ENCODE results near the gene DDB1. TPM values are rescaled to one million over a fixed set of nuclear protein-coding genes. Genes with fewer than 3 reads are reported as not detected.
A peak's percentile ranks its signal among the peaks of the same experiment; 100 is the strongest.

The DDB1 gene
- total and polyA plus RNA-seq, 2 of the 13 experiments (the other 11 are each of a cell fraction or from before 2014, with no cell fraction given): 217 to 266 TPM

DNA sequence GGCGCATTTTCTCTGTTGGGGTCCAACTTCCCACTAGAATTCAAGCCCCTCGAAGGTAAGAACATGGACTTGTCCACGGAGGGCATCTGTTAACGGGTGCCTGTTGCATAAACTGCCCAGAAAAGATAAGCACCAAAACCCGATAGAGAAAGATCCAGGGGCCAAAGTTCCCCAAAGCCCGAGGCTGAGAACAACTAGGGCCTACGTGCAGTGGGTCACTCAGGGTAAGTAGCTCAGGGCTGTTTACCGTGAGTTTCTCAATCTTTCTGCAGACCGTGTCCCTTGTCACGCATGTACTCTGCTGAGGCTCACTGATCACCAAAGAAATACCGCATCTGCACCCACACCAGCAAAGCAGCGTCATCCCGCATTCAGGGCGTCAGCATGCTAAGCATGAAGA lies 67.5 kb downstream of the DDB1 start (continued):
- no peak for TF ChIP-seq AGO2 (optimal IDR thresholded peaks at IDR 0.05; ENCODE audit: low read depth, low read length)
- TF ChIP-seq ISL2 (CRISPR knock-in tag; IDR thresholded peaks at IDR 0.05): no peak
- TF ChIP-seq ZNF333 (CRISPR knock-in tag; IDR thresholded peaks at IDR 0.05; ENCODE audit: borderline replicate concordance): no peak
- TF ChIP-seq KMT2A (CRISPR knock-in tag; IDR thresholded peaks at IDR 0.05): no peak
- TF ChIP-seq, protein P1, sequence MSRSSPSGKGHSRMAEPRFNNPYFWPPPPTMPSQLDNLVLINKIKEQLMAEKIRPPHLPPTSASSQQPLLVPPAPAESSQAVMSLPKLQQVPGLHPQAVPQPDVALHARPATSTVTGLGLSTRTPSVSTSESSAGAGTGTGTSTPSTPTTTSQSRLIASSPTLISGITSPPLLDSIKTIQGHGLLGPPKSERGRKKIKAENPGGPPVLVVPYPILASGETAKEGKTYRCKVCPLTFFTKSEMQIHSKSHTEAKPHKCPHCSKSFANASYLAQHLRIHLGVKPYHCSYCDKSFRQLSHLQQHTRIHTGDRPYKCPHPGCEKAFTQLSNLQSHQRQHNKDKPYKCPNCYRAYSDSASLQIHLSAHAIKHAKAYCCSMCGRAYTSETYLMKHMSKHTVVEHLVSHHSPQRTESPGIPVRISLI (CRISPR knock-in tag; IDR thresholded peaks at IDR 0.05; ENCODE audit: borderline replicate concordance): no peak
- no peak for TF ChIP-seq MEF2D (CRISPR knock-in tag; IDR thresholded peaks at IDR 0.05)
- TF ChIP-seq, protein P2, sequence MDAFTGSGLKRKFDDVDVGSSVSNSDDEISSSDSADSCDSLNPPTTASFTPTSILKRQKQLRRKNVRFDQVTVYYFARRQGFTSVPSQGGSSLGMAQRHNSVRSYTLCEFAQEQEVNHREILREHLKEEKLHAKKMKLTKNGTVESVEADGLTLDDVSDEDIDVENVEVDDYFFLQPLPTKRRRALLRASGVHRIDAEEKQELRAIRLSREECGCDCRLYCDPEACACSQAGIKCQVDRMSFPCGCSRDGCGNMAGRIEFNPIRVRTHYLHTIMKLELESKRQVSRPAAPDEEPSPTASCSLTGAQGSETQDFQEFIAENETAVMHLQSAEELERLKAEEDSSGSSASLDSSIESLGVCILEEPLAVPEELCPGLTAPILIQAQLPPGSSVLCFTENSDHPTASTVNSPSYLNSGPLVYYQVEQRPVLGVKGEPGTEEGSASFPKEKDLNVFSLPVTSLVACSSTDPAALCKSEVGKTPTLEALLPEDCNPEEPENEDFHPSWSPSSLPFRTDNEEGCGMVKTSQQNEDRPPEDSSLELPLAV (CRISPR knock-in tag; conservative IDR thresholded peaks at IDR 0.05; ENCODE audit: low read depth): no peak
- TF ChIP-seq ZNF230 (CRISPR knock-in tag; IDR thresholded peaks at IDR 0.05): no peak; the same call in 1 of the 2 replicates
- no peak for TF ChIP-seq TAF15 (IDR thresholded peaks at IDR 0.05; ENCODE audit: low read depth, low read length, poor library complexity, severe bottlenecking)
- TF ChIP-seq, protein P3, sequence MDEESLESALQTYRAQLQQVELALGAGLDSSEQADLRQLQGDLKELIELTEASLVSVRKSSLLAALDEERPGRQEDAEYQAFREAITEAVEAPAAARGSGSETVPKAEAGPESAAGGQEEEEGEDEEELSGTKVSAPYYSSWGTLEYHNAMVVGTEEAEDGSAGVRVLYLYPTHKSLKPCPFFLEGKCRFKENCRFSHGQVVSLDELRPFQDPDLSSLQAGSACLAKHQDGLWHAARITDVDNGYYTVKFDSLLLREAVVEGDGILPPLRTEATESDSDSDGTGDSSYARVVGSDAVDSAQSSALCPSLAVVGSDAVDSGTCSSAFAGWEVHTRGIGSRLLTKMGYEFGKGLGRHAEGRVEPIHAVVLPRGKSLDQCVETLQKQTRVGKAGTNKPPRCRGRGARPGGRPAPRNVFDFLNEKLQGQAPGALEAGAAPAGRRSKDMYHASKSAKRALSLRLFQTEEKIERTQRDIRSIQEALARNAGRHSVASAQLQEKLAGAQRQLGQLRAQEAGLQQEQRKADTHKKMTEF (CRISPR knock-in tag; IDR thresholded peaks at IDR 0.05): no peak
- TF ChIP-seq ZBTB38 (CRISPR knock-in tag; IDR thresholded peaks at IDR 0.05): peak; percentile 100
- no peak for TF ChIP-seq ZNF768 (CRISPR knock-in tag; IDR thresholded peaks at IDR 0.05)
- TF ChIP-seq, protein P4, sequence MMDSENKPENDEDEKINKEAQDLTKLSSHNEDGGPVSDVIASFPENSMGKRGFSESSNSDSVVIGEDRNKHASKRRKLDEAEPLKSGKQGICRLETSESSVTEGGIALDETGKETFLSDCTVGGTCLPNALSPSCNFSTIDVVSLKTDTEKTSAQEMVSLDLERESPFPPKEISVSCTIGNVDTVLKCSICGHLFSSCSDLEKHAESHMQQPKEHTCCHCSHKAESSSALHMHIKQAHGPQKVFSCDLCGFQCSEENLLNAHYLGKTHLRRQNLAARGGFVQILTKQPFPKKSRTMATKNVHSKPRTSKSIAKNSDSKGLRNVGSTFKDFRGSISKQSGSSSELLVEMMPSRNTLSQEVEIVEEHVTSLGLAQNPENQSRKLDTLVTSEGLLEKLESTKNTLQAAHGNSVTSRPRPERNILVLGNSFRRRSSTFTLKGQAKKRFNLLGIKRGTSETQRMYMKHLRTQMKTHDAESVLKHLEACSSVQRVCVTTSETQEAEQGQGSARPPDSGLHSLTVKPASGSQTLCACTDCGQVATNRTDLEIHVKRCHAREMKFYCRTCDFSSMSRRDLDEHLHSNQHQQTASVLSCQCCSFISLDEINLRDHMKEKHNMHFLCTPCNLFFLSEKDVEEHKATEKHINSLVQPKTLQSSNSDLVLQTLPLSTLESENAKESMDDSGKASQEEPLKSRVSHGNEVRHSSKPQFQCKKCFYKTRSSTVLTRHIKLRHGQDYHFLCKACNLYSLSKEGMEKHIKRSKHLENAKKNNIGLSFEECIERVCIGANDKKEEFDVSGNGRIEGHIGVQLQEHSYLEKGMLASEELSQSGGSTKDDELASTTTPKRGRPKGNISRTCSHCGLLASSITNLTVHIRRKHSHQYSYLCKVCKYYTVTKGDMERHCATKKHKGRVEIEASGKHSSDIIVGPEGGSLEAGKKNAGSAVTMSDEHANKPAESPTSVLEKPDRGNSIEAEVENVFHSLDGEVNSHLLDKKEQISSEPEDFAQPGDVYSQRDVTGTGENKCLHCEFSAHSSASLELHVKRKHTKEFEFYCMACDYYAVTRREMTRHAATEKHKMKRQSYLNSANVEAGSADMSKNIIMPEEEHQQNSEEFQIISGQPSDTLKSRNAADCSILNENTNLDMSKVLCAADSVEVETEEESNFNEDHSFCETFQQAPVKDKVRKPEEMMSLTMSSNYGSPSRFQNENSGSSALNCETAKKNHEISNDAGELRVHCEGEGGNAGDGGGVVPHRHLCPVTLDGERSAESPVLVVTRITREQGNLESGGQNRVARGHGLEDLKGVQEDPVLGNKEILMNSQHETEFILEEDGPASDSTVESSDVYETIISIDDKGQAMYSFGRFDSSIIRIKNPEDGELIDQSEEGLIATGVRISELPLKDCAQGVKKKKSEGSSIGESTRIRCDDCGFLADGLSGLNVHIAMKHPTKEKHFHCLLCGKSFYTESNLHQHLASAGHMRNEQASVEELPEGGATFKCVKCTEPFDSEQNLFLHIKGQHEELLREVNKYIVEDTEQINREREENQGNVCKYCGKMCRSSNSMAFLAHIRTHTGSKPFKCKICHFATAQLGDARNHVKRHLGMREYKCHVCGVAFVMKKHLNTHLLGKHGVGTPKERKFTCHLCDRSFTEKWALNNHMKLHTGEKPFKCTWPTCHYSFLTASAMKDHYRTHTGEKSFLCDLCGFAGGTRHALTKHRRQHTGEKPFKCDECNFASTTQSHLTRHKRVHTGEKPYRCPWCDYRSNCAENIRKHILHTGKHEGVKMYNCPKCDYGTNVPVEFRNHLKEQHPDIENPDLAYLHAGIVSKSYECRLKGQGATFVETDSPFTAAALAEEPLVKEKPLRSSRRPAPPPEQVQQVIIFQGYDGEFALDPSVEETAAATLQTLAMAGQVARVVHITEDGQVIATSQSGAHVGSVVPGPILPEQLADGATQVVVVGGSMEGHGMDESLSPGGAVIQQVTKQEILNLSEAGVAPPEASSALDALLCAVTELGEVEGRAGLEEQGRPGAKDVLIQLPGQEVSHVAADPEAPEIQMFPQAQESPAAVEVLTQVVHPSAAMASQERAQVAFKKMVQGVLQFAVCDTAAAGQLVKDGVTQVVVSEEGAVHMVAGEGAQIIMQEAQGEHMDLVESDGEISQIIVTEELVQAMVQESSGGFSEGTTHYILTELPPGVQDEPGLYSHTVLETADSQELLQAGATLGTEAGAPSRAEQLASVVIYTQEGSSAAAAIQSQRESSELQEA (CRISPR knock-in tag; IDR thresholded peaks at IDR 0.05; ENCODE audit: not compliant biosample characterization): no peak
- TF ChIP-seq, protein P5, sequence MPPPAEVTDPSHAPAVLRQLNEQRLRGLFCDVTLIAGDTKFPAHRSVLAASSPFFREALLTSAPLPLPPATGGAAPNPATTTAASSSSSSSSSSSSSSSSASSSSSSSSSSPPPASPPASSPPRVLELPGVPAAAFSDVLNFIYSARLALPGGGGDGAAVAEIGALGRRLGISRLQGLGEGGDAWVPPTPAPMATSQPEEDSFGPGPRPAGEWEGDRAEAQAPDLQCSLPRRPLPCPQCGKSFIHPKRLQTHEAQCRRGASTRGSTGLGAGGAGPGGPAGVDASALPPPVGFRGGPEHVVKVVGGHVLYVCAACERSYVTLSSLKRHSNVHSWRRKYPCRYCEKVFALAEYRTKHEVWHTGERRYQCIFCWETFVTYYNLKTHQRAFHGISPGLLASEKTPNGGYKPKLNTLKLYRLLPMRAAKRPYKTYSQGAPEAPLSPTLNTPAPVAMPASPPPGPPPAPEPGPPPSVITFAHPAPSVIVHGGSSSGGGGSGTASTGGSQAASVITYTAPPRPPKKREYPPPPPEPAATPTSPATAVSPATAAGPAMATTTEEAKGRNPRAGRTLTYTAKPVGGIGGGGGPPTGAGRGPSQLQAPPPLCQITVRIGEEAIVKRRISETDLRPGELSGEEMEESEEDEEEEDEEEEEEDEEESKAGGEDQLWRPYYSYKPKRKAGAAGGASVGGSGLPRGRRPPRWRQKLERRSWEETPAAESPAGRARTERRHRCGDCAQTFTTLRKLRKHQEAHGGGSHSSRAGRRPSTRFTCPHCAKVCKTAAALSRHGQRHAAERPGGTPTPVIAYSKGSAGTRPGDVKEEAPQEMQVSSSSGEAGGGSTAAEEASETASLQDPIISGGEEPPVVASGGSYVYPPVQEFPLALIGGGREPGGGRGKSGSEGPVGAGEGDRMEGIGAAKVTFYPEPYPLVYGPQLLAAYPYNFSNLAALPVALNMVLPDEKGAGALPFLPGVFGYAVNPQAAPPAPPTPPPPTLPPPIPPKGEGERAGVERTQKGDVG (CRISPR knock-in tag; IDR thresholded peaks at IDR 0.05; ENCODE audit: borderline replicate concordance): no peak
